Uterus (tissue), 4 donors: ENCODE measurements around the gene CBARP. TPM values are rescaled to one million over a fixed set of nuclear protein-coding genes. Genes with fewer than 3 reads are reported as not detected.

Source experiments
- DNase-seq, 2 donors: peaks; one replicate each; pipeline ENCODE4 v3.0.0-alpha.2; 2019 to 2020
- H3K27ac ChIP-seq, 2 donors: fragments of 200-600 bp; sonication (generic); 1 replicate in 1 of 2; 2 replicates in 1 of 2; pipeline ENCODE4 v1.5.1; 2016 to 2018
- H3K27me3 ChIP-seq, 2 donors: fragments of 200-600 bp; sonication (generic); one replicate each; pipeline ENCODE4 v1.5.1; 2018 to 2019; ENCODE audit warnings: control low read depth in 1 of 2
- H3K36me3 ChIP-seq, 2 donors: fragments of 200-600 bp; sonication (generic); one replicate each; pipeline ENCODE4 v1.5.1; 2019; ENCODE audit warnings: control low read depth in 1 of 2
- H3K4me1 ChIP-seq, 2 donors: fragments of 200-600 bp; sonication (generic); one replicate each; pipeline ENCODE4 v1.5.1; 2018 to 2019; ENCODE audit warnings: control low read depth in 1 of 2
- H3K4me3 ChIP-seq, 2 donors: fragments of 200-600 bp; sonication (generic); 1 replicate in 1 of 2; 2 replicates in 1 of 2; pipeline ENCODE4 v1.5.1; 2018 to 2019; ENCODE audit warnings: mild to moderate bottlenecking in 1 of 2
- H3K9me3 ChIP-seq, 2 donors: fragments of 200-600 bp; sonication (generic); one replicate each; pipeline ENCODE4 v1.5.1; 2019; ENCODE audit warnings: control low read depth in 1 of 2
- CTCF ChIP-seq, 4 experiments: fragments of 200-600 bp in 2 of 4; fragments of 450-650 bp in 2 of 4; sonication (generic) in 2 of 4; IDR thresholded peaks; one replicate each; pipeline ENCODE4 v1.5.1; 2016 to 2019; ENCODE audit warnings: antibody characterized with exemption in 4 of 4, mild to moderate bottlenecking in 2 of 4, moderate library complexity in 1 of 4
- POLR2A ChIP-seq, 2 donors: fragments of 450-650 bp; IDR thresholded peaks; one replicate each; pipeline ENCODE4 v1.6.1; 2016; ENCODE audit warnings: antibody characterized with exemption in 2 of 2, mild to moderate bottlenecking in 1 of 2, moderate library complexity in 1 of 2
- intact Hi-C: fragments of 100-400 bp; cut with DNase I; formaldehyde crosslinking; loops from one replicate; pipeline ENCODE4 v1.15.1; 2023; ENCODE audit warnings: low total_unique reads
- total RNA-seq, 4 donors: library from RNA; depleted of rRNA in 3 of 4; stranded (reverse); fragments of >200 nt in 3 of 4; gene quantifications; one replicate each; pipeline versions ENCODE4 v1.1.0 to v1.2.4, GENCODE V29; 2014 to 2023
- donor health status: DM: yes; HTN: yes; CAD: no.

Gene CBARP
- total RNA-seq, 4 donors from 2014 or later, result 0.26 to 1.5 (median 1.0) TPM; not detected in 1

- TF ChIP-seq CTCF (IDR thresholded peaks at IDR 0.05), result peak; percentile 89 to 99 (median 99)
- peak in 1 of 2 donors; percentile 57 for TF ChIP-seq POLR2A (IDR thresholded peaks at IDR 0.05)
- Histone ChIP-seq H3K9me3 (no peaks in the 10 kb centered on the region), H3K27me3 (no peaks in the 10 kb centered on the region), H3K36me3 (no peaks in the 10 kb centered on the region), H3K27ac (peak overlapping the region; percentile 90 to 91), H3K4me3 (peak overlapping the region; percentile 22 to 48), H3K4me1 (peaks cover 41 to 59% of the 10 kb centered on the region in 2 donors)
- peak; percentile 68 to 86 for DNase-seq
- intact Hi-C loops, result loop anchor here (1.0 kb wide), 1 partner anchor 23 kb away; no protein-coding TSS in a partner anchor
These were observed 29.2 kb upstream of the CBARP start for GRCh38 chr19:1266916-1267476.

- intact Hi-C loops, result loop anchor here (1.0 kb wide), 1 partner anchor 22 kb away; no protein-coding TSS in a partner anchor
- DNase-seq, result peak; percentile 86 to 92
- Histone ChIP-seq H3K27ac (peak overlapping the region; percentile 90 to 91), H3K9me3 (no peaks in the 10 kb centered on the region), H3K4me3 (peak overlapping the region; percentile 22 to 48), H3K4me1 (peaks cover 36 to 59% of the 10 kb centered on the region in 2 donors), H3K36me3 (no peaks in the 10 kb centered on the region), H3K27me3 (no peaks in the 10 kb centered on the region)
- TF ChIP-seq CTCF (IDR thresholded peaks at IDR 0.05) (no peak), POLR2A (IDR thresholded peaks at IDR 0.05) (no peak)
These were observed 28.5 kb upstream of the CBARP start for GRCh38 chr19:1266129-1266915.

- DNase-seq, result peak; percentile 71 to 75
These were observed 27.9 kb upstream of the CBARP start for GRCh38 chr19:1265615-1266128.

GRCh38 chr19:1264801-1265614 lies 27.2 kb upstream of the CBARP start:
- peak; percentile 85 to 88 for DNase-seq

More at GRCh38 chr19:1265615-1266128, 27.9 kb upstream of the CBARP start:
- Histone ChIP-seq H3K4me1 (peaks cover 30 to 57% of the 10 kb centered on the region in 2 donors), H3K36me3 (no peaks in the 10 kb centered on the region), H3K4me3 (peak overlapping the region; percentile 22 to 48), H3K27me3 (no peaks in the 10 kb centered on the region), H3K9me3 (no peaks in the 10 kb centered on the region), H3K27ac (peak overlapping the region; percentile 90 to 91)
- intact Hi-C loops, result loop anchor here (1.0 kb wide), 1 partner anchor 21 kb away; no protein-coding TSS in a partner anchor
- TF ChIP-seq CTCF (IDR thresholded peaks at IDR 0.05) (no peak), POLR2A (IDR thresholded peaks at IDR 0.05) (no peak)

More at GRCh38 chr19:1264801-1265614, 27.2 kb upstream of the CBARP start:
- H3K27ac ChIP-seq, result peak overlapping the region; percentile 90 to 91
- H3K27me3 ChIP-seq, result no peaks in the 10 kb centered on the region
- H3K36me3 ChIP-seq, result no peaks in the 10 kb centered on the region
- peaks cover 32 to 56% of the 10 kb centered on the region in 2 donors for H3K4me1 ChIP-seq
- intact Hi-C loops, result no loop called here
- no peaks in the 10 kb centered on the region for H3K9me3 ChIP-seq
- H3K4me3 ChIP-seq, result no peak overlapping the region
- TF ChIP-seq POLR2A (IDR thresholded peaks at IDR 0.05), result no peak
- no peak for TF ChIP-seq CTCF (IDR thresholded peaks at IDR 0.05)
